ENCODE data around the gene GOT1. TPM values are rescaled to one million over a fixed set of nuclear protein-coding genes. Genes with fewer than 3 reads are reported as not detected.

GOT1 gene
- total and polyA plus RNA-seq, 8 donors, result 26.5 to 32.5 (median 29.5) TPM

GRCh38 chr10:99431190-99431760, 851 bp upstream of the GOT1 start:
- no peaks in the 10 kb centered on the region for H3K9me3 ChIP-seq
- H3K27me3 ChIP-seq, result no peaks in the 10 kb centered on the region
- intact Hi-C loops (cut with DNase I), result loop anchor here in 1 of 2 donors (10.0 kb wide), 1 partner anchor 184 kb away; no protein-coding TSS in a partner anchor
- DNase-seq (peak; percentile 31 to 91 (median 68)), ATAC-seq (peak; percentile 69)
- peaks cover 7 to 24% of the 10 kb centered on the region in 2 donors for H3K4me1 ChIP-seq
- H3K4me3 ChIP-seq, result peak overlapping the region; percentile 75 to 86
- no peak for TF ChIP-seq CTCF (IDR thresholded peaks at IDR 0.05)
- peaks cover 0 to 8% of the 10 kb centered on the region in 2 donors for H3K36me3 ChIP-seq
- peak overlapping the region; percentile 92 to 93 for H3K27ac ChIP-seq

- H3K4me1 ChIP-seq, result peaks cover 7 to 24% of the 10 kb centered on the region in 2 donors
- intact Hi-C loops (cut with DNase I), result loop anchor here in 1 of 2 donors (10.0 kb wide), 1 partner anchor 185 kb away; no protein-coding TSS in a partner anchor
- no peak for TF ChIP-seq CTCF (IDR thresholded peaks at IDR 0.05)
- peak overlapping the region; percentile 75 to 86 for H3K4me3 ChIP-seq
- ATAC-seq, result peak; percentile 6
- no peaks in the 10 kb centered on the region for H3K27me3 ChIP-seq
- peaks cover 0 to 15% of the 10 kb centered on the region in 2 donors for H3K36me3 ChIP-seq
- peak overlapping the region in 1 of 2 donors; percentile 92 for H3K27ac ChIP-seq
- no peaks in the 10 kb centered on the region for H3K9me3 ChIP-seq
- no peak for DNase-seq
Observed at GRCh38 chr10:99430116-99430450, 341 bp downstream of the GOT1 start.

GRCh38 chr10:99429517-99430095, 818 bp downstream of the GOT1 start:
- peak overlapping the region; percentile 75 to 86 for H3K4me3 ChIP-seq
- no peaks in the 10 kb centered on the region for H3K9me3 ChIP-seq
- peak overlapping the region in 1 of 2 donors; percentile 92 for H3K27ac ChIP-seq
- H3K36me3 ChIP-seq, result peaks cover 0 to 19% of the 10 kb centered on the region in 2 donors
- TF ChIP-seq CTCF (IDR thresholded peaks at IDR 0.05), result no peak
- ATAC-seq (no peak), DNase-seq (no peak)
- H3K4me1 ChIP-seq, result peaks cover 7 to 24% of the 10 kb centered on the region in 2 donors
- H3K27me3 ChIP-seq, result no peaks in the 10 kb centered on the region
- intact Hi-C loops (cut with DNase I), result loop anchor here in 1 of 2 donors (10.0 kb wide), 1 partner anchor 185 kb away; no protein-coding TSS in a partner anchor

- Histone ChIP-seq H3K4me3 (no peak overlapping the region), H3K27ac (no peak overlapping the region), H3K27me3 (no peaks in the 10 kb centered on the region), H3K9me3 (no peaks in the 10 kb centered on the region), H3K4me1 (peaks cover 7 to 24% of the 10 kb centered on the region in 2 donors), H3K36me3 (peaks cover 0 to 16% of the 10 kb centered on the region in 2 donors)
- ATAC-seq (no peak), DNase-seq (no peak)
- no peak for TF ChIP-seq CTCF (IDR thresholded peaks at IDR 0.05)
- intact Hi-C loops (cut with DNase I), result no loop called here
Observed at GRCh38 chr10:99427566-99428190, 2.7 kb downstream of the GOT1 start.

DNA sequence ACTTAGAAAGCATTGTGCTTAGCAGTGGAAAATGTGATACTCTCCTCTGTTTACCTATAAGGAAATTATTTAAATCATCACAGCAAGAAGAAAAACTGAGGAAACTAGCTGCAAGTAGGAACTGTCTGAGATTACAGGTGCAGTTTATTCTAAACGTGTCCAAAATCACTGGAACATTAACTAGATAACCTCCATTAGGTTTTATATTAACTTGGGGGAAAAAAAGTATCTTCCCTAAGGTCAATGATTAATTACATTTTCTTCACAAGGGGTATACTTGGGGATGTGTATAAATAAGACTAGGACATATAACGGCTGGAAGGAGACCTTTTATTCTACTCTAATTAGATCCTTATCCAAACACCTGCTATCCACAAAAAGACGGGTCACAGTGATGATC, 3.7 kb downstream of the GOT1 start:
- Histone ChIP-seq H3K4me1 (peaks cover 7 to 16% of the 10 kb centered on the region in 2 donors), H3K36me3 (peaks cover 0 to 16% of the 10 kb centered on the region in 2 donors), H3K9me3 (no peaks in the 10 kb centered on the region), H3K27me3 (no peaks in the 10 kb centered on the region), H3K27ac (no peak overlapping the region), H3K4me3 (no peak overlapping the region)
- TF ChIP-seq CTCF (IDR thresholded peaks at IDR 0.05), result no peak
- no peak for DNase-seq
- no peak for ATAC-seq
- intact Hi-C loops (cut with DNase I), result no loop called here

All from left lung (tissue), 10 donors.